LHCN-M2 (cell line): ENCODE measurements around the gene PHF21B. TPM values are rescaled to one million over a fixed set of nuclear protein-coding genes. Genes with fewer than 3 reads are reported as not detected.
"Not testable (repeated sequence)": the region's sequence is repeated elsewhere in the genome, so short reads cannot be mapped to it uniquely, and the experiment has no call there.

Experiments used
- DNase-seq: peaks from one replicate; pipeline ENCODE4 v3.0.0-alpha.2; 2012; ENCODE audit warnings: low read depth
- total RNA-seq: library from RNA; depleted of rRNA; stranded (reverse); fragments of >200 nt; gene quantifications from 2 replicates; pipeline ENCODE4 v1.2.3, GENCODE V29; 2014

PHF21B gene
- total RNA-seq, 1 experiment from 2014 or later = 0.98 TPM

- no peak for DNase-seq
Measured at GRCh38 chr22:44878483-44879300, 131.1 kb downstream of the PHF21B start.

GRCh38 chr22:44876921-44877320 is 132.9 kb downstream of the PHF21B start:
- DNase-seq = no peak

- no peak for DNase-seq
Measured at GRCh38 chr22:44871782-44872181, 138.0 kb downstream of the PHF21B start.

- peak; percentile 80 for DNase-seq
Measured at GRCh38 chr22:44870021-44870420, 139.8 kb downstream of the PHF21B start.

- peak; percentile 77 for DNase-seq
Measured at GRCh38 chr22:44869196-44869595, 140.6 kb downstream of the PHF21B start.

GRCh38 chr22:44865193-44866057 is 144.4 kb downstream of the PHF21B start:
- DNase-seq = no peak

GRCh38 chr22:44862981-44863860 is 146.6 kb downstream of the PHF21B start:
- DNase-seq = no peak

- no peak for DNase-seq
Measured at GRCh38 chr22:44862281-44862680, 147.5 kb downstream of the PHF21B start.

- DNase-seq = no peak
Measured at GRCh38 chr22:44861245-44861644, 148.6 kb downstream of the PHF21B start.

- peak; percentile 40 for DNase-seq
Measured at GRCh38 chr22:44860311-44860710, 149.5 kb downstream of the PHF21B start.

- no peak for DNase-seq
Measured at GRCh38 chr22:44859641-44860040, 150.2 kb downstream of the PHF21B start.

GRCh38 chr22:44858819-44859218 is 151.0 kb downstream of the PHF21B start:
- peak; percentile 39 for DNase-seq

- DNase-seq = no peak
Measured at GRCh38 chr22:44855855-44856254, 153.9 kb downstream of the PHF21B start.

GRCh38 chr22:44854641-44855040 is 155.2 kb downstream of the PHF21B start:
- DNase-seq = not testable (repeated sequence)

- DNase-seq = no peak
Measured at GRCh38 chr22:44850946-44851345, 158.9 kb downstream of the PHF21B start.

GRCh38 chr22:44848791-44849420 is 160.9 kb downstream of the PHF21B start:
- no peak for DNase-seq

- no peak for DNase-seq
Measured at GRCh38 chr22:44848296-44848741, 161.5 kb downstream of the PHF21B start.

GRCh38 chr22:44847892-44848291 is 161.9 kb downstream of the PHF21B start:
- no peak for DNase-seq

- no peak for DNase-seq
Measured at GRCh38 chr22:44847380-44847779, 162.4 kb downstream of the PHF21B start.

- no peak for DNase-seq
Measured at GRCh38 chr22:44846726-44847275, 163.0 kb downstream of the PHF21B start.
